HUES48 (cell line): ENCODE results near the gene LRP1B.
"Not testable (repeated sequence)": the region's sequence is repeated elsewhere in the genome, so short reads cannot be mapped to it uniquely, and the experiment has no call there.

Source experiments
- H3K27ac ChIP-seq: one replicate; pipeline ENCODE4 v1.7.0; 2013; ENCODE audit warnings: low read depth, low read length, inconsistent platforms
- H3K27me3 ChIP-seq: 2 replicates; pipeline ENCODE4 v1.6.1; 2013; ENCODE audit warnings: mild to moderate bottlenecking, low read length; ENCODE audit not compliant: control insufficient read depth, insufficient read depth
- H3K36me3 ChIP-seq: 2 replicates; pipeline ENCODE4 v1.6.1; 2013; ENCODE audit warnings: low read length; ENCODE audit not compliant: control insufficient read depth, insufficient read depth
- H3K4me1 ChIP-seq: 2 replicates; pipeline ENCODE4 v1.6.1; 2013; ENCODE audit warnings: mild to moderate bottlenecking, low read length; ENCODE audit not compliant: control insufficient read depth, insufficient read depth
- H3K4me3 ChIP-seq: 2 replicates; pipeline ENCODE4 v1.5.1; 2013; ENCODE audit warnings: mild to moderate bottlenecking, low read depth, low read length
- H3K9ac ChIP-seq: 2 replicates; pipeline ENCODE4 v1.6.1; 2013; ENCODE audit warnings: mild to moderate bottlenecking, low read depth, low read length, moderate library complexity
- H3K9me3 ChIP-seq: 2 replicates; pipeline ENCODE4 v1.6.1; 2013; ENCODE audit warnings: low read length; ENCODE audit not compliant: control insufficient read depth, insufficient read depth

The LRP1B gene

DNA sequence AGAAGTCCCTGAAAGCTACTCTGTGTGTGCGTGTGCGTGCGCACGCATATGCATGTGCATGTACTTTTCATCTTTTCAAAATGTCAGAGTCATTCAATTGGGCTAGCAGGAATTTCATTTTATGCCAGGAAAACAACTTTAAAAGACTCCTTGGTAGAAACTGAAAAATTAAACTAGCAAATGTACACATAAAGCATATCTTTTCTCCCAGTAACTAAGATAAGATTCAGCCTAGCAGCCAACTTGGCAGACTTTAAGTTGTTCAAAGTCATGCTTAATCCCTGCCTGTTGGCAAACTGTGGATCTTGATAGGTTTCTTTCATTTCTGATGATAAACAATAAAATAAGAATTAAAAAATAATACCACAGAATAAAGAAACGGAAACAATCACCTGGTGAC lies 1129.1 kb downstream of the LRP1B start:
- H3K9me3 ChIP-seq, result no peaks in the 10 kb centered on the region
- 0 out of 2 replicates have a peak, but pooled peaks cover 4% of the 10 kb centered on the region for H3K4me1 ChIP-seq
- no peak overlapping the region for H3K27ac ChIP-seq

DNA sequence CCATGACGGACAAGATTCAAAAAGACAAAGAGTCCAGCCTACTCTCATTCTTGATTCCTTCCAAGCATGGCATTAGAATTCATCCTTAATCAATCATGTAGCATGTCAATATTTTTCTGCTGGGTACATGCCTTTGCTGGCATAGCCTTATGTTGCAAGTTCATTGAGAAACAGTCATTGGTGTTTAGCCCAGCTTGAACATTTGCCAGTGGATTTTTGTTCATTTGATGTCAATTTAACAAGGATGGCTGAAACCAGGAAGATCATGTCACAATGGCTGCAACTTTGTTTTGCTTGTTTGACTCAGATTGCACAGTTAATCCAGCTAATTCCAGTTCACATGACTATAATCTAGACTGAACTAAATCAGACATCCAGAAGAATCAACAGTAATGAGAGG lies 1132.2 kb downstream of the LRP1B start:
- no peak overlapping the region for H3K9ac ChIP-seq
- peaks cover 17% of the 10 kb centered on the region for H3K4me1 ChIP-seq
- no peaks in the 10 kb centered on the region for H3K36me3 ChIP-seq
- no peaks in the 10 kb centered on the region for H3K27me3 ChIP-seq
- H3K9me3 ChIP-seq, result no peaks in the 10 kb centered on the region
- no peak overlapping the region for H3K27ac ChIP-seq
- H3K4me3 ChIP-seq, result no peak overlapping the region

More for the DNA sequence above, 1129.1 kb downstream of the LRP1B start:
- H3K4me3 ChIP-seq, result no peak overlapping the region
- no peak overlapping the region for H3K9ac ChIP-seq
- no peaks in the 10 kb centered on the region for H3K36me3 ChIP-seq
- H3K27me3 ChIP-seq, result no peaks in the 10 kb centered on the region

DNA sequence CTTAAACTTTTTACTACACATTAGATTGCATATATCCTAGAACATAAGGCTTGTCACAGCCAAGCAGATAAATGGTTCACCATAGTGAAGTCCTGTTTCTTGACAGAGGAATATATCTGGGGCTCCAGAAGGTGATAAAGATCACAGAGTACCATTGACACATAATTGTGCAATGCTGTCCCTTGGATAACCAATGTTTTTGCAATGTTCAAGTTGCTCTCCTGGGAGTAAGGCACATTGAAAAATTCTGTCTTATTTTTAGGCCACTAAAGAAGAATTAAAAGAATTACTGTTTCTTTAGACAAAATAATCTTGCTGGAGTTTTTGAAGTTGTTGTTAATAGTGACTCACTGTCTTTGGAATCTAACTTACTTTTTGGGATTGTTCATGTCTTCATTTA lies 1132.8 kb downstream of the LRP1B start:
- H3K27me3 ChIP-seq, result no peaks in the 10 kb centered on the region
- H3K4me3 ChIP-seq, result no peak overlapping the region
- peaks cover 20% of the 10 kb centered on the region for H3K4me1 ChIP-seq
- no peaks in the 10 kb centered on the region for H3K36me3 ChIP-seq
- H3K9me3 ChIP-seq, result no peaks in the 10 kb centered on the region
- H3K9ac ChIP-seq, result no peak overlapping the region
- no peak overlapping the region for H3K27ac ChIP-seq

DNA sequence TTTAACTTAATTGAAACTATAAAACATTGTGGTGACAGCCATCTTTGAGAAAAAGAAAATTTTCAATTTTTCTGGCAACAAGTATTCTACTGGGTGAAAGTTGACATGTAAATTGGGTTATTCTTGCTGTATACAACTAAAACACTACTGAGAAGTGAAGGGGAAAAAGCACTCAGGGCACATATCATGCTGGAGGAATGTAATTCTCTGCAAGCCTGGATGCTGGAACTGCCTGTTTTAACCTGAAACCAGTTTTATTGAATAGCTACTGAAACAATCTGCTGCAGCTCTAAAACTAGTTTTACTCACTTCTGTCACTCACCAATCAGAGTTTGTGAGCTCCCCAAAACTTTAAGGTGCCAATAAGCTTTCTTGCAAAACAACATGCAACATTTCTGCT lies 1136.0 kb downstream of the LRP1B start:
- Histone ChIP-seq H3K9me3 (no peaks in the 10 kb centered on the region), H3K27me3 (no peaks in the 10 kb centered on the region), H3K36me3 (no peaks in the 10 kb centered on the region), H3K4me3 (no peak overlapping the region), H3K4me1 (peaks cover 20% of the 10 kb centered on the region), H3K27ac (no peak overlapping the region), H3K9ac (no peak overlapping the region)

DNA sequence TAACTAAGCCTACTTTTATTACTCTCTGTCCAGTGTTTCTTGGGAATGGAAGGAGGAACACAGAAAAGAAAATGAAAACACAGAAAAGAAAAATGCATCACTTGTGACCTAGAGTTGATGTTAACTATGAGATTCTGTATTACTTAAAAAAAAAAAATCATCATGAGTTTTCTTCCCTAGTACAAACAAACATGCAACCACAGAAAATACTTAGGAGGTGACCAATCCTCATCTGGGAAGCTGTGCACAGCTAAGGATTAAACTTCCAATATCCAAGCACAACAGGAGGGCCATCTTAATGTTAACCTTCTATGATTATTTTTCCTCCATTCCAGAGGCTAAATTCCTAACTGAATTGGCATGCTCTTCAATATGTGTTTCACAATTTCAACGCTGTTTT lies 1140.4 kb downstream of the LRP1B start:
- H3K4me1 ChIP-seq, result peaks cover 25% of the 10 kb centered on the region
- H3K27ac ChIP-seq, result no peak overlapping the region
- no peaks in the 10 kb centered on the region for H3K27me3 ChIP-seq
- H3K9ac ChIP-seq, result no peak overlapping the region
- no peak overlapping the region for H3K4me3 ChIP-seq
- H3K9me3 ChIP-seq, result no peaks in the 10 kb centered on the region
- H3K36me3 ChIP-seq, result no peaks in the 10 kb centered on the region

DNA sequence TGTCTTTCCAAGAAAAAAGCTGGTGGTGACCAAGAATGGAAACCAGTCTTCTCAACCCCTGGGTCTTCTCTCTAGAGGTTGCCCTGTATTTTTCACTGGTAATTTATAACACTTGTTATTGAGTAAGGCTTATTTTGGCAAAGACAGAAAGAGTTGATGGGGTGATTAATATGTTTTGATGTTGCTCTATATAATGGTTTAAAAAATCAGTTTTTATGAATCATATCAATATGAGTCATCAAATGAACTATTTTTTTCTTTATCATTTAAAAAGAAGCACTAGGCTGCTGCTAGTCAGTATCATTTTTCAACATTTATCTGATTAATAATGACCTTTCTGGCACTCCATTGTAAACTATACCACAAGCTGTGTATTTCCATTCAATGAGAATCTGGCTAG lies 1142.2 kb downstream of the LRP1B start:
- no peaks in the 10 kb centered on the region for H3K9me3 ChIP-seq
- no peaks in the 10 kb centered on the region for H3K36me3 ChIP-seq
- peaks cover 14% of the 10 kb centered on the region for H3K4me1 ChIP-seq
- H3K27me3 ChIP-seq, result no peaks in the 10 kb centered on the region
- H3K27ac ChIP-seq, result no peak overlapping the region
- H3K4me3 ChIP-seq, result no peak overlapping the region
- no peak overlapping the region for H3K9ac ChIP-seq

DNA sequence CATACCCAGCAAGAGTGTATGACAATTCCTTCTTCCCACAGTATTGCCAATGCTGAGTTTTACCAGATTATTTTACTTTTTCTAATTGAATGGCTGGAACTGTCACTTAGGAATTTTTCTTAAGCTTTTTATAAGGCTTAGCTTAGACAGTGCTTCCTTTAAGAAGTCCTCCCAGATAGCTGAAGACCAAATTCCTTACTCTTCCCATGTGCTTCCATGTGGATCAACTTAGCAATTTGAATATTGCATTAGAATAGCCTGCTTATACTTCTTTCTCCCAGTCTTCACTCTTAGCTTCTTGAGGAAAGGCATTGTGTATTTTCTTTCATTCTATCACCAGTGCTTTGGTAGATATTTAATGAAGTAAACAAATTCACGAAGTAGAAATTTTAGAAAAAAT lies 1144.4 kb downstream of the LRP1B start:
- no peaks in the 10 kb centered on the region for H3K36me3 ChIP-seq
- H3K9me3 ChIP-seq, result no peaks in the 10 kb centered on the region
- H3K9ac ChIP-seq, result no peak overlapping the region
- H3K27ac ChIP-seq, result no peak overlapping the region
- no peaks in the 10 kb centered on the region for H3K27me3 ChIP-seq
- peaks cover 10% of the 10 kb centered on the region for H3K4me1 ChIP-seq
- H3K4me3 ChIP-seq, result no peak overlapping the region

DNA sequence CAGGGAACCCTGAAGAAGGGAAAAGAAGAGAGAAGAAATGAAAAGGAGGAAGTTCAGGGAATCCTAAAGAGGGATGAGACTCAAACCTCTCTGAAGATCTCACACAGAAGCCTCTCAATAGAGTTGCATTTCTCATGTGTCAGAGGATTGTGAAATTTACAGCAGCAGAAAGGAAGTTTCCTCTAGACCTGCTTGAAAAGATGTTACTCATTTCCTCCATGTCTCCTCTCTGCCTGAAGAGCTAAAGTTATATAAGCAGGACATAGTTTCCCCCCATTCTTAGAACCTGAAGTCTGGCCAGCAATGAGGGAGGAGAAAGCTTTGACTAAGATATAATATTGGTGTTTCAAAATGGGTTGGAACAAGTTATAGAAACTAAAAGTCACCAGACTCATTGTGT lies 1155.6 kb downstream of the LRP1B start:
- Histone ChIP-seq H3K9ac (no peak overlapping the region), H3K4me3 (no peak overlapping the region), H3K36me3 (no peaks in the 10 kb centered on the region), H3K9me3 (no peaks in the 10 kb centered on the region), H3K4me1 (peaks cover 10% of the 10 kb centered on the region; the same call in 1 of the 2 replicates), H3K27me3 (no peaks in the 10 kb centered on the region), H3K27ac (no peak overlapping the region)

DNA sequence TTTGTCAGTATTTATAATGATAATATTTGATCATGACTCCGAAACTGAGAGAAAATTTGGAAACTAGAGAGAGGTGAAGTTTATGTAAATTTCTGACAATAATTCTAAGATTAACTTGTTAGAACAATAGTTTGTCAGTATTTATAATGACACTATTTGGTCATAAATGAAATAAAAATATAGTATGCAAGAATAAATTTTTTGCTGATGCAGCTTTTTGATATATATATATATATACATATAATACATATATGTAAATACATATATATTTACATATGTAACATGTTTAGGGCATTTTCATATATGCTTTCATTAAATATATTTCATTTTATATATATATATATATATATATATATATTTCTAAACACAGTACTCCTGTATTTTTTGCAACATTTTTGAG lies 1158.1 kb downstream of the LRP1B start:
- H3K4me1 ChIP-seq, result peaks cover 7% of the 10 kb centered on the region; the same call in 1 of the 2 replicates
- H3K27me3 ChIP-seq, result no peaks in the 10 kb centered on the region
- H3K4me3 ChIP-seq, result no peak overlapping the region
- no peak overlapping the region for H3K27ac ChIP-seq
- H3K9me3 ChIP-seq, result no peaks in the 10 kb centered on the region
- no peaks in the 10 kb centered on the region for H3K36me3 ChIP-seq
- no peak overlapping the region for H3K9ac ChIP-seq

DNA sequence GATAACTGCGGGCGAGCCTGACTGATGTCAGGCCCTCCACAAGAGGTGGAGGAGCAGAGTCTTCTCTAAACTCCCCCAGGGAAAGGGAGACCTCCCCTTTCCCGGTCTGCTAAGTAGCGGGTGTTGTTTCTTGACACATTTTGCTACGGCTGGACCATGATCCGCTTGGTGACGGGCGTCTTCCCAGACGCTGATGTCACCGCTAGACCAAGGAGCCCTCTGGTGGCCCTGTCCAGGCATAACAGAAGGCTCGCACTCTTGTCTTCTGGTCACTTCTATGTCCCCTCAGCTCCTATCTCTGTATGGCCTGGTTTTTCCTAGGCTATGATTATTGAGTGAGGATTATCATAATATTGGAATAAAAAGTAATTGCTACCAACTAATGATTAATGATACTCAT lies 1166.5 kb downstream of the LRP1B start:
- not testable (repeated sequence) for H3K9ac ChIP-seq, H3K36me3 ChIP-seq, H3K9me3 ChIP-seq, H3K27me3 ChIP-seq, H3K27ac ChIP-seq, H3K4me1 ChIP-seq, H3K4me3 ChIP-seq

DNA sequence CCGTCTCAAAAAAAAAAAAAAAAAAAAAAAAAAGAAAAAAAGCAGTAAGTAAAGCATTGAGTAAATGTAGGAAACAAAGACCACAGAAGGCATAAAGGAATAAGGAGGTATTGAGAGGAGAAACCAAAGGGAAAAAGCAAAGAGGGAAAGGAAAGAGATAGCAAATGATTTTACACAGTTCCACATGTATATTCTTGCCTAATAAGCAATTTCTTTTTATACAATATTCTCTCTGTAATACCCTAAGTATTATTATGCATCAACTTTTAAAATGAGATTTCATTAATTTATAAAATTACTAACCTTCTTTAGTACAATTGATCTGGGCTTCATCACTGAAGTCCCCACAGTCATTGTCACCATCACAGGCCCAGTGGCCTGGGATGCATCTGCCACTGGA lies 1180.9 kb downstream of the LRP1B start:
- Histone ChIP-seq H3K4me3 (no peak overlapping the region), H3K27me3 (no peaks in the 10 kb centered on the region), H3K27ac (no peak overlapping the region), H3K9me3 (no peaks in the 10 kb centered on the region), H3K9ac (no peak overlapping the region), H3K36me3 (no peaks in the 10 kb centered on the region), H3K4me1 (peaks cover 14% of the 10 kb centered on the region)

DNA sequence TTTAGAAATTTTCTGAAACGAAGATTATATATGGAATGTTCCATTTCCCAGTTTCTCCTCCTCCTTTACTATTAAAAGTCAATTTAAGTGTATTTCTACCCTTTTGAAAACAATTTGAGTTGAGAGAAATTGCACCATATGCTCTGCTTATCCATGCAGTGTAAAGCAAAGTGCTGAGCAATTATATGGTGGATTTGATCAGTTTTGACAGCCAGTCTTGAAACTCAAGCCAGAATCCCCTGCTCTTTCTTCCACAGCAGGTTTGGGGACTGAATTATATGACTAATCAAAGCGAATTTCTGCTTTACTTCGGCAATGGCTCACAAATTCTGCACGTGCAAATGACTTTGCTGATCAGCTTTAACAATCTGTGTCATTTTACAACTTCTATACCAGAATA lies 1183.6 kb downstream of the LRP1B start:
- no peaks in the 10 kb centered on the region for H3K9me3 ChIP-seq
- H3K36me3 ChIP-seq, result no peaks in the 10 kb centered on the region
- H3K4me3 ChIP-seq, result no peak overlapping the region
- no peaks in the 10 kb centered on the region for H3K27me3 ChIP-seq
- H3K4me1 ChIP-seq, result peaks cover 16% of the 10 kb centered on the region
- no peak overlapping the region for H3K27ac ChIP-seq
- no peak overlapping the region for H3K9ac ChIP-seq
